Measurements from ENCODE around the gene CUZD1. TPM values are rescaled to one million over a fixed set of nuclear protein-coding genes. Genes with fewer than 3 reads are reported as not detected.

Gene CUZD1
- total and polyA plus RNA-seq, 2 of the 13 experiments (the other 11 are each of a cell fraction or from before 2014, with no cell fraction given) = 0.22 to 0.29 TPM

DNA sequence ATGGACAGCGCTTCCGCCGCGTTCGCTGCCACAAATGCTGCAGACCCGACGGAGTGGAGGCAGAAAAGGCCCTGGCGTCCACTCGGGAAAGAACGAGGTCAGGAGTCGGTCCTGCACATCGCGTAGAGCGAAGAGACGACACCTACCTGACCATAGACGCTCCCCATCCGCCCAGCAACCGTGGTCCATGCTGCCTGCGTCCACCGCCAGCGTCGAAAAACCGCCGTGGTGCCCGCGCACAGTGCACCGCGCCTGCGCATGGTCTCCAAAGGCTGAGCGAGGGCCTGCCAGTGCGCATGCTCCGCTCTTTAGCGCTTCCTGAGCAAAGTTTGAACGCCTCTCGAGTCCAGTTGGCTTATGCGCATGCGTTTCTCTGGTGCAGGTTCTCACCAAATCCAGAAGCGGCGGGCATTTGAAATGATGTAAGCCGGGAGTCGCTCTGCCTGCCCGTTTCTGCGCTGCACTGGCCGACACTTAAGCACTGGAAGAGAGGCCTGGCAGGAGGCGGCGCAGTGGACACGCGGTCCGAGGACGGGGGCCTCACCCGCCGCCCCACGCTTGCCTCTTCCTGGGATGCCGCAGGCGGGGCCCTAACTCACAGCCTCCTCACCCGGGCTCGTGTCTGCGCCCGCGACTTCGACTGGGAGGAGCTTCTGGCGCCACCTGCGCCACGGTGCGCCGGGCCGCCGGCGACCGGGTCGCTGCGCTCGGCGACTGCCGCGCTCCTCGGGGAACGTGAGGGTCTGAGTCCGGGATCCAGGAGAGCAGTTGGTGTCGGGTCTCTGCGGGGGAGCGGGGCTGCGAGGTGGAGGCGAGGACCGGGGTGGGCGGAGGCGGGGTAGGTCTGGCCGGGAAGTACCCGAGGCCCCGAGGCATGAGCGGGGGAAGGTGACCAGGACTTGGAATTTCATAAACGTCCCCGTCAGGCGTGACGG lies 33.9 kb upstream of the CUZD1 start, which contains the start of gene FAM24B (continued):
- no peak for TF ChIP-seq ZNF558 (CRISPR knock-in tag; IDR thresholded peaks at IDR 0.05; ENCODE audit: borderline replicate concordance)
- TF ChIP-seq, protein P1, sequence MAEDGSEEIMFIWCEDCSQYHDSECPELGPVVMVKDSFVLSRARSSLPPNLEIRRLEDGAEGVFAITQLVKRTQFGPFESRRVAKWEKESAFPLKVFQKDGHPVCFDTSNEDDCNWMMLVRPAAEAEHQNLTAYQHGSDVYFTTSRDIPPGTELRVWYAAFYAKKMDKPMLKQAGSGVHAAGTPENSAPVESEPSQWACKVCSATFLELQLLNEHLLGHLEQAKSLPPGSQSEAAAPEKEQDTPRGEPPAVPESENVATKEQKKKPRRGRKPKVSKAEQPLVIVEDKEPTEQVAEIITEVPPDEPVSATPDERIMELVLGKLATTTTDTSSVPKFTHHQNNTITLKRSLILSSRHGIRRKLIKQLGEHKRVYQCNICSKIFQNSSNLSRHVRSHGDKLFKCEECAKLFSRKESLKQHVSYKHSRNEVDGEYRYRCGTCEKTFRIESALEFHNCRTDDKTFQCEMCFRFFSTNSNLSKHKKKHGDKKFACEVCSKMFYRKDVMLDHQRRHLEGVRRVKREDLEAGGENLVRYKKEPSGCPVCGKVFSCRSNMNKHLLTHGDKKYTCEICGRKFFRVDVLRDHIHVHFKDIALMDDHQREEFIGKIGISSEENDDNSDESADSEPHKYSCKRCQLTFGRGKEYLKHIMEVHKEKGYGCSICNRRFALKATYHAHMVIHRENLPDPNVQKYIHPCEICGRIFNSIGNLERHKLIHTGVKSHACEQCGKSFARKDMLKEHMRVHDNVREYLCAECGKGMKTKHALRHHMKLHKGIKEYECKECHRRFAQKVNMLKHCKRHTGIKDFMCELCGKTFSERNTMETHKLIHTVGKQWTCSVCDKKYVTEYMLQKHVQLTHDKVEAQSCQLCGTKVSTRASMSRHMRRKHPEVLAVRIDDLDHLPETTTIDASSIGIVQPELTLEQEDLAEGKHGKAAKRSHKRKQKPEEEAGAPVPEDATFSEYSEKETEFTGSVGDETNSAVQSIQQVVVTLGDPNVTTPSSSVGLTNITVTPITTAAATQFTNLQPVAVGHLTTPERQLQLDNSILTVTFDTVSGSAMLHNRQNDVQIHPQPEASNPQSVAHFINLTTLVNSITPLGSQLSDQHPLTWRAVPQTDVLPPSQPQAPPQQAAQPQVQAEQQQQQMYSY (CRISPR knock-in tag; IDR thresholded peaks at IDR 0.05) = no peak
- no peak for TF ChIP-seq ZNF235 (CRISPR knock-in tag; IDR thresholded peaks at IDR 0.05; ENCODE audit: borderline replicate concordance)
- TF ChIP-seq MATR3 (CRISPR knock-in tag; IDR thresholded peaks at IDR 0.05) = no peak
- TF ChIP-seq RAD51 (IDR thresholded peaks at IDR 0.05; ENCODE audit: borderline replicate concordance) = no peak
- TF ChIP-seq ZNF724P (CRISPR knock-in tag; IDR thresholded peaks at IDR 0.05; ENCODE audit: borderline replicate concordance) = no peak
- no peak for TF ChIP-seq ZNF20 (CRISPR knock-in tag; IDR thresholded peaks at IDR 0.05)
- peak; percentile 73; the same call in 1 of the 2 replicates for TF ChIP-seq ZNF280D (CRISPR knock-in tag; IDR thresholded peaks at IDR 0.05)
- no peak for TF ChIP-seq GPN1 (CRISPR knock-in tag; IDR thresholded peaks at IDR 0.05; ENCODE audit: borderline replicate concordance)
- TF ChIP-seq ZNF879 (CRISPR knock-in tag; IDR thresholded peaks at IDR 0.05) = peak; percentile 90; the same call in 1 of the 2 replicates
- TF ChIP-seq THYN1 (CRISPR knock-in tag; IDR thresholded peaks at IDR 0.05; ENCODE audit: borderline replicate concordance, low read depth) = peak; percentile 78; the same call in 1 of the 2 replicates
- TF ChIP-seq, protein P2, sequence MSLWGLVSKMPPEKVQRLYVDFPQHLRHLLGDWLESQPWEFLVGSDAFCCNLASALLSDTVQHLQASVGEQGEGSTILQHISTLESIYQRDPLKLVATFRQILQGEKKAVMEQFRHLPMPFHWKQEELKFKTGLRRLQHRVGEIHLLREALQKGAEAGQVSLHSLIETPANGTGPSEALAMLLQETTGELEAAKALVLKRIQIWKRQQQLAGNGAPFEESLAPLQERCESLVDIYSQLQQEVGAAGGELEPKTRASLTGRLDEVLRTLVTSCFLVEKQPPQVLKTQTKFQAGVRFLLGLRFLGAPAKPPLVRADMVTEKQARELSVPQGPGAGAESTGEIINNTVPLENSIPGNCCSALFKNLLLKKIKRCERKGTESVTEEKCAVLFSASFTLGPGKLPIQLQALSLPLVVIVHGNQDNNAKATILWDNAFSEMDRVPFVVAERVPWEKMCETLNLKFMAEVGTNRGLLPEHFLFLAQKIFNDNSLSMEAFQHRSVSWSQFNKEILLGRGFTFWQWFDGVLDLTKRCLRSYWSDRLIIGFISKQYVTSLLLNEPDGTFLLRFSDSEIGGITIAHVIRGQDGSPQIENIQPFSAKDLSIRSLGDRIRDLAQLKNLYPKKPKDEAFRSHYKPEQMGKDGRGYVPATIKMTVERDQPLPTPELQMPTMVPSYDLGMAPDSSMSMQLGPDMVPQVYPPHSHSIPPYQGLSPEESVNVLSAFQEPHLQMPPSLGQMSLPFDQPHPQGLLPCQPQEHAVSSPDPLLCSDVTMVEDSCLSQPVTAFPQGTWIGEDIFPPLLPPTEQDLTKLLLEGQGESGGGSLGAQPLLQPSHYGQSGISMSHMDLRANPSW (CRISPR knock-in tag; IDR thresholded peaks at IDR 0.05; ENCODE audit: borderline replicate concordance) = no peak
- 0 out of 2 replicates have a peak, but pooled peaks have one; percentile 79 for TF ChIP-seq ZNF773 (CRISPR knock-in tag; IDR thresholded peaks at IDR 0.05; ENCODE audit: borderline replicate concordance)
- no peak for TF ChIP-seq PBX3 (CRISPR knock-in tag; IDR thresholded peaks at IDR 0.05; ENCODE audit: borderline replicate concordance)
- no peak for TF ChIP-seq AGO1 (IDR thresholded peaks at IDR 0.05; ENCODE audit: low read depth, low read length, poor library complexity, severe bottlenecking)
- peak; percentile 71; the same call in 1 of the 2 replicates for TF ChIP-seq JUNB (CRISPR knock-in tag; IDR thresholded peaks at IDR 0.05; ENCODE audit: borderline replicate concordance)
